Keratinocyte (primary cell): ENCODE results near the gene FGD4. TPM values are rescaled to one million over a fixed set of nuclear protein-coding genes. Genes with fewer than 3 reads are reported as not detected.

Source experiments
- DNase-seq: peaks from one replicate; pipeline ENCODE4 v3.0.0-alpha.2; 2011; ENCODE audit warnings: low read depth, missing footprints, low spot score
- FAIRE-seq: peaks from 2 replicates; lab custom pipeline; 2011; peaks lifted over from hg19 to GRCh38; lab: Jason Lieb, UNC
- H2AFZ ChIP-seq: 2 replicates; pipeline ENCODE4 v1.6.0; 2012; ENCODE audit warnings: low read length, control low read depth, inconsistent platforms; ENCODE audit not compliant: control insufficient read depth
- H3K27ac ChIP-seq: 2 replicates; pipeline ENCODE4 v1.5.1; 2011; ENCODE audit warnings: low read length; ENCODE audit not compliant: control insufficient read depth, insufficient read depth
- H3K27me3 ChIP-seq: 3 replicates; pipeline ENCODE4 v1.6.0; 2011; ENCODE audit warnings: low read length; ENCODE audit not compliant: control insufficient read depth, insufficient read depth; ENCODE audit errors: extremely low read depth
- H3K36me3 ChIP-seq, 2 experiments: 2 replicates in 1 of 2; 3 replicates in 1 of 2; pipeline ENCODE4 v1.5.1; 2011; ENCODE audit warnings: low read length in 2 of 2, mild to moderate bottlenecking in 1 of 2; ENCODE audit not compliant: control insufficient read depth in 2 of 2, insufficient read depth in 2 of 2; ENCODE audit errors: extremely low read depth in 1 of 2
- H3K4me1 ChIP-seq: 3 replicates; pipeline ENCODE4 v1.5.1; 2011; ENCODE audit warnings: low read length; ENCODE audit not compliant: control insufficient read depth, insufficient read depth; ENCODE audit errors: extremely low read depth
- H3K4me2 ChIP-seq: 3 replicates; pipeline ENCODE4 v1.6.0; 2011; ENCODE audit warnings: low read depth, low read length; ENCODE audit not compliant: control insufficient read depth, insufficient read depth; ENCODE audit errors: extremely low read depth
- H3K4me3 ChIP-seq, 3 experiments: fragments of 200-600 bp in 1 of 3; sonication (generic) in 1 of 3; 2 replicates in 2 of 3; 3 replicates in 1 of 3; pipeline ENCODE4 v1.5.1; 2011 to 2016; ENCODE audit warnings: low read length in 3 of 3, mild to moderate bottlenecking in 3 of 3, control low read depth in 2 of 3, inconsistent platforms in 1 of 3, low read depth in 1 of 3, mixed read lengths in 1 of 3, mixed run types in 1 of 3, moderate library complexity in 1 of 3; ENCODE audit not compliant: control insufficient read depth in 2 of 3, insufficient read depth in 2 of 3; ENCODE audit errors: extremely low read depth in 1 of 3
- H3K79me2 ChIP-seq: 2 replicates; pipeline ENCODE4 v1.6.0; 2012; ENCODE audit warnings: low read length; ENCODE audit not compliant: control insufficient read depth, insufficient read depth
- H3K9ac ChIP-seq: 3 replicates; pipeline ENCODE4 v1.6.0; 2011; ENCODE audit warnings: low read length; ENCODE audit not compliant: control insufficient read depth, insufficient read depth; ENCODE audit errors: extremely low read depth
- H3K9me1 ChIP-seq: 3 replicates; pipeline ENCODE4 v1.6.0; 2011; ENCODE audit warnings: low read length; ENCODE audit not compliant: control insufficient read depth, insufficient read depth; ENCODE audit errors: extremely low read depth
- H3K9me3 ChIP-seq: 2 replicates; pipeline ENCODE4 v1.5.1; 2012; ENCODE audit warnings: low read depth, low read length; ENCODE audit not compliant: control insufficient read depth
- H4K20me1 ChIP-seq: 3 replicates; pipeline ENCODE4 v1.6.0; 2011; ENCODE audit warnings: low read length; ENCODE audit not compliant: control insufficient read depth, insufficient read depth; ENCODE audit errors: extremely low read depth
- CTCF ChIP-seq, 3 experiments: IDR thresholded peaks in 1 of 3; conservative IDR thresholded peaks in 1 of 3; optimal IDR thresholded peaks in 1 of 3; 2 replicates in 2 of 3; 3 replicates in 1 of 3; pipeline versions ENCODE3 to v1.5.1; 2011; ENCODE audit warnings: low read length in 3 of 3, mild to moderate bottlenecking in 3 of 3, moderate library complexity in 2 of 3, control low read depth in 1 of 3, inconsistent platforms in 1 of 3; ENCODE audit not compliant: insufficient read depth in 2 of 3; ENCODE audit errors: extremely low read depth in 1 of 3
- EZH2 ChIP-seq: IDR thresholded peaks from one replicate; pipeline ENCODE4 v1.6.1; 2012; ENCODE audit warnings: inconsistent platforms, mild to moderate bottlenecking, low read length, moderate library complexity
- dilution Hi-C: fragments of 300-500 bp; cut with MboI; formaldehyde crosslinking; loops from one replicate; pipeline ENCODE4 v1.7.0; 2020; ENCODE audit warnings: low sequenced_read_pairs; ENCODE audit not compliant: extremely low pct_ligation_motif_present
- polyA plus RNA-seq, 5 experiments: library from polyadenylated mRNA; depleted of rRNA in 3 of 5; stranded (reverse) in 3 of 5; stranded (forward) in 1 of 5; unstranded in 1 of 5; fragments of >200 nt; gene quantifications; 1 replicate in 1 of 5; 2 replicates in 3 of 5; 3 replicates in 1 of 5; pipeline versions ENCODE4 v1.2.1 to v1.2.3, GENCODE V29; 2011 to 2012; ENCODE audit warnings: missing spikeins in 2 of 5, low read depth in 1 of 5, low replicate concordance in 1 of 5

FGD4 gene
- polyA plus RNA-seq, 1 donor (not counting 4 experiments of a cell fraction or from before 2014, with no cell fraction given), result 10.5 TPM

- FAIRE-seq (no peak), DNase-seq (no peak)
- no peaks in the 10 kb centered on the region for H3K27me3 ChIP-seq
- peaks cover 62% of the 10 kb centered on the region for H3K79me2 ChIP-seq
- H2AFZ ChIP-seq, result no peak overlapping the region
- peak overlapping the region; percentile 80 for H3K27ac ChIP-seq
- H3K9ac ChIP-seq, result peak overlapping the region; percentile 89
- TF ChIP-seq EZH2, result no peak
- dilution Hi-C loops, result no loop called here
- peaks cover 13% of the 10 kb centered on the region for H3K4me1 ChIP-seq
- H4K20me1 ChIP-seq, result no peaks in the 10 kb centered on the region
- peaks cover 3% of the 10 kb centered on the region for H3K9me1 ChIP-seq
- peak overlapping the region; percentile 86 for H3K4me2 ChIP-seq
- no peaks in the 10 kb centered on the region for H3K9me3 ChIP-seq
- peaks cover 0 to 6% of the 10 kb centered on the region in 2 experiments for H3K36me3 ChIP-seq
- H3K4me3 ChIP-seq, result peak overlapping the region; percentile 73 to 96 (median 89)
Observed at GRCh38 chr12:32680787-32681186, 281.4 kb downstream of the FGD4 start.

GRCh38 chr12:32681272-32681671 is 281.9 kb downstream of the FGD4 start:
- DNase-seq, result no peak
- peaks cover 13% of the 10 kb centered on the region for H3K4me1 ChIP-seq
- H3K27ac ChIP-seq, result no peak overlapping the region
- H3K4me3 ChIP-seq, result peak overlapping the region; percentile 73 to 96 (median 89)
- peak overlapping the region; percentile 86 for H3K4me2 ChIP-seq
- H3K9ac ChIP-seq, result peak overlapping the region; percentile 89
- H3K9me1 ChIP-seq, result peaks cover 3% of the 10 kb centered on the region
- H3K27me3 ChIP-seq, result no peaks in the 10 kb centered on the region
- no peak overlapping the region for H2AFZ ChIP-seq
- TF ChIP-seq EZH2 (no peak), CTCF (optimal IDR thresholded peaks at IDR 0.05 in 1 of 3, IDR thresholded peaks at IDR 0.05 in 1 of 3, conservative IDR thresholded peaks at IDR 0.05 in 1 of 3; ENCODE audit: extremely low read depth in 1 of 3, insufficient read depth in 2 of 3, low read length in 3 of 3) (no peak)
- dilution Hi-C loops, result no loop called here
- peaks cover 67% of the 10 kb centered on the region for H3K79me2 ChIP-seq
- H4K20me1 ChIP-seq, result no peaks in the 10 kb centered on the region
- no peak for FAIRE-seq
- peaks cover 0 to 7% of the 10 kb centered on the region in 2 experiments for H3K36me3 ChIP-seq
- no peaks in the 10 kb centered on the region for H3K9me3 ChIP-seq

- peaks cover 0 to 7% of the 10 kb centered on the region in 2 experiments for H3K36me3 ChIP-seq
Observed at GRCh38 chr12:32686340-32686739, 287.0 kb downstream of the FGD4 start.

More at GRCh38 chr12:32686340-32686739, 287.0 kb downstream of the FGD4 start:
- no peak for FAIRE-seq
- Histone ChIP-seq H3K9me1 (peaks cover 3% of the 10 kb centered on the region), H3K27ac (no peak overlapping the region), H3K4me1 (no peaks in the 10 kb centered on the region), H4K20me1 (no peaks in the 10 kb centered on the region), H3K79me2 (peaks cover 98% of the 10 kb centered on the region), H3K4me2 (no peak overlapping the region), H3K9ac (no peak overlapping the region), H3K9me3 (no peaks in the 10 kb centered on the region), H3K4me3 (no peak overlapping the region), H2AFZ (no peak overlapping the region), H3K27me3 (no peaks in the 10 kb centered on the region)
- TF ChIP-seq CTCF (optimal IDR thresholded peaks at IDR 0.05 in 1 of 3, IDR thresholded peaks at IDR 0.05 in 1 of 3, conservative IDR thresholded peaks at IDR 0.05 in 1 of 3; ENCODE audit: extremely low read depth in 1 of 3, insufficient read depth in 2 of 3, low read length in 3 of 3) (no peak), EZH2 (no peak)
- dilution Hi-C loops, result no loop called here
- no peak for DNase-seq
